GM19193 (cell line): ENCODE measurements around the gene NSD2.

Experiments used
- POLR2A ChIP-seq: IDR thresholded peaks from 4 replicates; pipeline ENCODE4 v1.6.1; 2011; ENCODE audit not compliant: insufficient read depth, insufficient read length; ENCODE audit errors: extremely low read depth

The NSD2 gene

GRCh38 chr4:1870578-1871443, at the start of gene NSD2:
Gene NSD2 (plus strand): TSS chr4:1871393. CDS start chr4:1900655, 29,262 bp downstream.
- peak; percentile 83 for TF ChIP-seq POLR2A

- no peak for TF ChIP-seq POLR2A
These were observed 49.3 kb upstream of the NSD2 start for GRCh38 chr4:1821679-1822567.

GRCh38 chr4:1822568-1823544, 48.3 kb upstream of the NSD2 start:
- TF ChIP-seq POLR2A = no peak

- no peak for TF ChIP-seq POLR2A
These were observed 47.7 kb upstream of the NSD2 start for GRCh38 chr4:1823545-1823932.

GRCh38 chr4:1824746-1825145, 46.4 kb upstream of the NSD2 start:
- no peak for TF ChIP-seq POLR2A

- TF ChIP-seq POLR2A = no peak
These were observed 45.9 kb upstream of the NSD2 start for GRCh38 chr4:1825326-1825725.

- TF ChIP-seq POLR2A = no peak
These were observed 44.5 kb upstream of the NSD2 start for GRCh38 chr4:1826531-1827350.

- no peak for TF ChIP-seq POLR2A
These were observed 41.0 kb upstream of the NSD2 start for GRCh38 chr4:1830234-1830633.

GRCh38 chr4:1830642-1831228, 40.5 kb upstream of the NSD2 start:
- no peak for TF ChIP-seq POLR2A

GRCh38 chr4:1831331-1831730, 39.9 kb upstream of the NSD2 start:
- no peak for TF ChIP-seq POLR2A

GRCh38 chr4:1832690-1833089, 38.5 kb upstream of the NSD2 start:
- no peak for TF ChIP-seq POLR2A

- TF ChIP-seq POLR2A = no peak
These were observed 37.7 kb upstream of the NSD2 start for GRCh38 chr4:1833307-1834046.
